Upper lobe of left lung (tissue), 4 donors: ENCODE data around the gene MSI2.

Experiments used
- CTCF ChIP-seq, 6 experiments: fragments of 450-650 bp in 4 of 6; fragments of 200-600 bp in 2 of 6; sonication (generic) in 2 of 6; IDR thresholded peaks; one replicate each; pipeline ENCODE4 v1.5.1; 2016 to 2019; ENCODE audit warnings: antibody characterized with exemption in 6 of 6
- EP300 ChIP-seq, 4 donors: sonication (generic); formaldehyde crosslinking; IDR thresholded peaks; one replicate each; pipeline ENCODE4 v1.5.1; 2017; ENCODE audit warnings: antibody characterized with exemption in 4 of 4, control low read depth in 2 of 4
- POLR2A ChIP-seq, 4 donors: fragments of 450-650 bp; IDR thresholded peaks; one replicate each; pipeline ENCODE4 v1.5.1; 2016 to 2017; ENCODE audit warnings: antibody characterized with exemption in 4 of 4, mild to moderate bottlenecking in 2 of 4
- POLR2AphosphoS5 ChIP-seq, 2 donors: sonication (generic); formaldehyde crosslinking; IDR thresholded peaks; one replicate each; pipeline ENCODE4 v1.5.1; 2017; ENCODE audit warnings: antibody characterized with exemption in 2 of 2

- TF ChIP-seq EP300 (IDR thresholded peaks at IDR 0.05) (no peak), CTCF (IDR thresholded peaks at IDR 0.05) (no peak), POLR2A (IDR thresholded peaks at IDR 0.05) (no peak), POLR2AphosphoS5 (IDR thresholded peaks at IDR 0.05) (no peak)
These were observed 25.6 kb downstream of the MSI2 start for GRCh38 chr17:57281887-57282286.
